ENCODE data around the gene RBM42. TPM values are rescaled to one million over a fixed set of nuclear protein-coding genes. Genes with fewer than 3 reads are reported as not detected.

RBM42 gene
- total and polyA plus RNA-seq, 2 of the 13 experiments (the other 11 are each of a cell fraction or from before 2014, with no cell fraction given) = 27.2 to 55.3 TPM

GRCh38 chr19:35643255-35644205 is 14.7 kb downstream of the RBM42 start (continued):
- no peak for TF ChIP-seq SETDB1 (CRISPR knock-in tag; IDR thresholded peaks at IDR 0.05; ENCODE audit: borderline replicate concordance)
- TF ChIP-seq, protein P1, sequence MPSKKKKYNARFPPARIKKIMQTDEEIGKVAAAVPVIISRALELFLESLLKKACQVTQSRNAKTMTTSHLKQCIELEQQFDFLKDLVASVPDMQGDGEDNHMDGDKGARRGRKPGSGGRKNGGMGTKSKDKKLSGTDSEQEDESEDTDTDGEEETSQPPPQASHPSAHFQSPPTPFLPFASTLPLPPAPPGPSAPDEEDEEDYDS (CRISPR knock-in tag; IDR thresholded peaks at IDR 0.05) = peak; percentile 84
- no peak for TF ChIP-seq NCOA5 (CRISPR knock-in tag; IDR thresholded peaks at IDR 0.05)
- TF ChIP-seq MIER2 (CRISPR knock-in tag; IDR thresholded peaks at IDR 0.05) = no peak
- TF ChIP-seq EP300 (IDR thresholded peaks at IDR 0.05; ENCODE audit: low read depth in 2 of 2, low read length in 2 of 2) = peak in 1 of 2 experiments; percentile 26; a peak in 1 of 4 replicates
- peak; percentile 49 for TF ChIP-seq EP300 (CRISPR knock-in tag; IDR thresholded peaks at IDR 0.05; ENCODE audit: borderline replicate concordance)
- TF ChIP-seq, protein P2, sequence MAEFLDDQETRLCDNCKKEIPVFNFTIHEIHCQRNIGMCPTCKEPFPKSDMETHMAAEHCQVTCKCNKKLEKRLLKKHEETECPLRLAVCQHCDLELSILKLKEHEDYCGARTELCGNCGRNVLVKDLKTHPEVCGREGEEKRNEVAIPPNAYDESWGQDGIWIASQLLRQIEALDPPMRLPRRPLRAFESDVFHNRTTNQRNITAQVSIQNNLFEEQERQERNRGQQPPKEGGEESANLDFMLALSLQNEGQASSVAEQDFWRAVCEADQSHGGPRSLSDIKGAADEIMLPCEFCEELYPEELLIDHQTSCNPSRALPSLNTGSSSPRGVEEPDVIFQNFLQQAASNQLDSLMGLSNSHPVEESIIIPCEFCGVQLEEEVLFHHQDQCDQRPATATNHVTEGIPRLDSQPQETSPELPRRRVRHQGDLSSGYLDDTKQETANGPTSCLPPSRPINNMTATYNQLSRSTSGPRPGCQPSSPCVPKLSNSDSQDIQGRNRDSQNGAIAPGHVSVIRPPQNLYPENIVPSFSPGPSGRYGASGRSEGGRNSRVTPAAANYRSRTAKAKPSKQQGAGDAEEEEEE (CRISPR knock-in tag; IDR thresholded peaks at IDR 0.05; ENCODE audit: borderline replicate concordance) = 0 out of 2 replicates have a peak, but pooled peaks have one; percentile 24
- TF ChIP-seq RNF2 (conservative IDR thresholded peaks at IDR 0.05; ENCODE audit: low read depth) = peak; percentile 73; the same call in 1 of the 2 replicates
- TF ChIP-seq ZNF253 (CRISPR knock-in tag; IDR thresholded peaks at IDR 0.05; ENCODE audit: borderline replicate concordance) = peak; percentile 50; the same call in 1 of the 2 replicates
- TF ChIP-seq HCFC1 (IDR thresholded peaks at IDR 0.05; ENCODE audit: low read depth, low read length) = no peak
- peak; percentile 84 for TF ChIP-seq ZBTB7A (CRISPR knock-in tag; IDR thresholded peaks at IDR 0.05)
- TF ChIP-seq DNMT3B (CRISPR knock-in tag; conservative IDR thresholded peaks at IDR 0.05) = no peak
- peak; percentile 46 for TF ChIP-seq TAF15 (IDR thresholded peaks at IDR 0.05; ENCODE audit: low read depth, low read length, poor library complexity, severe bottlenecking)
- TF ChIP-seq NR3C1 (CRISPR knock-in tag; IDR thresholded peaks at IDR 0.05) = no peak
- TF ChIP-seq PRDM15 (CRISPR knock-in tag; IDR thresholded peaks at IDR 0.05) = peak; percentile 49; the same call in 1 of the 2 replicates
- TF ChIP-seq NFE2 (CRISPR knock-in tag; IDR thresholded peaks at IDR 0.05) = no peak
- TF ChIP-seq DMAP1 (CRISPR knock-in tag; IDR thresholded peaks at IDR 0.05) = no peak
- TF ChIP-seq ZMAT3 (CRISPR knock-in tag; conservative IDR thresholded peaks at IDR 0.05) = no peak
- no peak for TF ChIP-seq ZNF510 (CRISPR knock-in tag; IDR thresholded peaks at IDR 0.05; ENCODE audit: low read depth)
- TF ChIP-seq GABPA (IDR thresholded peaks at IDR 0.05; ENCODE audit: low read depth, low read length) = no peak
- 0 out of 2 replicates have a peak, but pooled peaks have one; percentile 29 for TF ChIP-seq GABPA (CRISPR knock-in tag; IDR thresholded peaks at IDR 0.05; ENCODE audit: low read depth)
- 0 out of 2 replicates have a peak, but pooled peaks have one; percentile 17 for TF ChIP-seq ZKSCAN8 (CRISPR knock-in tag; IDR thresholded peaks at IDR 0.05; ENCODE audit: borderline replicate concordance)
- TF ChIP-seq SP1 (IDR thresholded peaks at IDR 0.05) = no peak
- TF ChIP-seq SP1 (CRISPR knock-in tag; IDR thresholded peaks at IDR 0.05) = peak; percentile 49; the same call in 1 of the 2 replicates
- TF ChIP-seq SALL2 (CRISPR knock-in tag; IDR thresholded peaks at IDR 0.05) = 0 out of 2 replicates have a peak, but pooled peaks have one; percentile 65
- 0 out of 2 replicates have a peak, but pooled peaks have one; percentile 28 for TF ChIP-seq ZMYM2 (CRISPR knock-in tag; IDR thresholded peaks at IDR 0.05)
